IPS-11a (cell line): ENCODE results near the gene PEX5L.
"Not testable (repeated sequence)": the region's sequence is repeated elsewhere in the genome, so short reads cannot be mapped to it uniquely, and the experiment has no call there.

Experiments used
- H3K4me3 ChIP-seq: one replicate; pipeline ENCODE4 v1.5.1; 2013; ENCODE audit warnings: low read depth, low read length, control low read depth

PEX5L gene

DNA sequence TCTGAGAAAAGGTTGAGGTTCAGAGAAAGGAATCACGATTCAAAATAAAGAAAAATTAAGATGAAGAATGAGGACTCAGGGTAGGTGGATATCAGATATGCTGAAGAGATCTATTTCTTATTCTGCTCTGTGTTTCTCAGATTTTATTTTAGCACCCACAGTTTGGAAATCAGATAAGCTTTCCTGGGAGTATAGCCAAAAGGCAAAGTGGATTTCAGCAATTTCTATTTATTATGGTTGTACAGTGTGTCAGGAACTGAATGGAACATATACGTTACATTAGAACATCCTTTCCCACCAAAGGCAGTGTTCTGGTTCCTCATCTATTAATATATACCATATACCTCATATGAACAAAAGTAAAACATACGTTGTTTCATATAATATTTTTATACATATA, 18.9 kb downstream of the PEX5L start:
- H3K4me3 ChIP-seq: no peak overlapping the region

DNA sequence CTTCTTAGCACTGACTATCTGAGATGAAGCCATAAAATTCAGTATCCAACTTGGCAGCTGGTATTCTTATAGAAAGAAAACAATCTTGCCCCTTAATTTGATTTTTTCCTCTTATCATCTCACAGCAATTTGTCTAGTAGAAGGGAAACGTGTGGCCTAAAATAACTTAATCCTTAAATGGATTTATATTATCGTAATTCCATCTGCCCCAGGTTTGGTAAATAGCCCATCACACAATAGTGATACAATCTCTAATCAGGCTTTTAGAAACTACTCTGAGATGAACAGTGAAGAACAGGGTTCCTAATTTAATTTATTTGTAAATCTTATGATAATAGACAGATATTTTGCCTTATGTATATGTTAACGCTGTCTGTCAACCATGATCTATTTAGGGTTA, 24.8 kb downstream of the PEX5L start:
- H3K4me3 ChIP-seq: no peak overlapping the region

DNA sequence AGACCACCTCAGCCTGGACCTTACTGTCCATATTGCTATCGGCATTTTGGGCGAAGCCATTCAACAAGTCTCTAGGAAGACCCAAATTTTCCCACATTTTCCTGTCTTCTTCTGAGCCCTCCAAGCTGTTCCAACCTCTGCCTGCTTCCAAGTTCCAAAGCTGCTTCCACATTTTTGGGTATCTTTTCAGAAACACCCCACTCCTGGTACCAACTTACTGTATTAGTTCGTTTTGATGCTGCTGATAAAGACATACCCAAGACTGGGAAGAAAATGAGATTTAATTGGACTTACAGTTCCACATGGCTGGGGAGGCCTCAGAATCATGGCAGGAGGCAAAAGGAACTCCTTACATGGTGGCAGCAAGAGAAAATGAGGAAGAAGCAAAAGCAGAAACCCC, 28.4 kb downstream of the PEX5L start:
- H3K4me3 ChIP-seq: not testable (repeated sequence)

DNA sequence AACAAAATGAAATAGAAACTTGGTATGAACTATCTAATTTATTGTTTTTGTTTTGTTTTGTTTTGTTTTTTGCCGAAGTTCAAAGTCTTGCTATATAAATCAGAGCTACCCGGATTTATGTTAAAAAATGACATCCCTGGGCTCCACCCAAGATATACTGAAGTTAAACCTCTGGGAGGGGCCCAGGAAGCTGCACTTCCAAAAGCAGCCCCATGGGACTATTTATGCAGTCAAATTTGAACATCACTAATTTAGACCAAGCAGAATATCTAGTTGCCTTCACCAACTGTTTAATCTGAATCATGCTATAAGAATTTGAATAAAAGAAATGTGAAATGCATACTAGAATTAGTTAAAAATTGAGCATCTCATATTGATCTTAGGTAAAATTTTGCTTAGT, 32.2 kb downstream of the PEX5L start:
- no peak overlapping the region for H3K4me3 ChIP-seq

DNA sequence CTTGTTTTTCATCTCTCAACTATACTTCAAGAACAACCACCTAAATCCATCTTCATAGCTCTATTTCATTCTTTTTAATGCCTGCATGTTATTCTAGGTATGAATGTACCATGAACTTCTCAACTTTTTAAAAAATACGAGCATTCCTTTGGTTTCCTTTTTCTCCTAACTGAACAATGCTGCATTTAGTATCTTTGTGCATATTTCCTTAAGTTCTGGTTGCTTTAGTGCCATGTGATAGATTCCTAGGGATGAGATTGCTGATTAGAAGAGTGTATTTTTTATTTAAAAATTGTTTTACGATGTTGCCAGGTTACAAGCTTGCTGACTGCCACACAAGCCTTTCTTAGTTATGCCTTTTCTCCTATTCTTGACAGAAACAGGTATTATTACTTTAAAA, 34.7 kb downstream of the PEX5L start:
- no peak overlapping the region for H3K4me3 ChIP-seq

DNA sequence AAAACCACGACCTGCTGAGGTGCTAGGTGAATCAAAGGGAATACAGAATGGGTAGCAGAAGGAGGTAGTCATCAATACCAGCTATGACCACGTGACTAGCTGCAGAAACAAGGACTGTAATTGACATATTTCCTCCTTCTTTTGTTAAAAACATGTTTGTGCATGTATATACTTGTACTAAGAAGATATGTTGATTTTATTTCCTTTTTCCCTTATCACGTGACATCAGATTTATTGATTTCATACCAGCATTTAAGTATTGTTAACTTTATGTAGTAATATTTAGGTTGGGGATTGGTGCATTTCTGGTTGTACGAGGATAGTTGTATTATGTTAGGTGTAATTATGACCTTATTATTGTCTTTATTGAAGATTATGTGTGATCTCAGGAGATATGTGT, 36.2 kb downstream of the PEX5L start:
- no peak overlapping the region for H3K4me3 ChIP-seq

DNA sequence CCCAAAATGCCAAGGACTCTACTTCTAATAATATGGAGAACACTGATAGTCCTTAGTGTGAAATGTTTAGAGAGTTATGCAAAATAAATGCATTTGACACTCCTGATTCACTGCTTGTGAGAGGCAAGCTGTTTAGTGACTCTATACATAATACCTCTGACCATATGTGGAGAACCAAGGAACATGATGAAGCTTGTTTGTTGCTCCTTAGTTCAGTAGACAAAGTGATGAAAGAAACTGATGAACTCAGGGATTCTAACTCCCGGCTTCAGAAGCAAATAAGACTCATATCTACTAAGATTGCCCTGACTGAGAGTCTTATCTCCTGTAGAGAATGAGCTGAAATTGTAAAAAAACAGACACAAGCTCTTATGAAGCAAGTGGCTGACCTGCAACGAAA, 41.3 kb downstream of the PEX5L start:
- H3K4me3 ChIP-seq: no peak overlapping the region

DNA sequence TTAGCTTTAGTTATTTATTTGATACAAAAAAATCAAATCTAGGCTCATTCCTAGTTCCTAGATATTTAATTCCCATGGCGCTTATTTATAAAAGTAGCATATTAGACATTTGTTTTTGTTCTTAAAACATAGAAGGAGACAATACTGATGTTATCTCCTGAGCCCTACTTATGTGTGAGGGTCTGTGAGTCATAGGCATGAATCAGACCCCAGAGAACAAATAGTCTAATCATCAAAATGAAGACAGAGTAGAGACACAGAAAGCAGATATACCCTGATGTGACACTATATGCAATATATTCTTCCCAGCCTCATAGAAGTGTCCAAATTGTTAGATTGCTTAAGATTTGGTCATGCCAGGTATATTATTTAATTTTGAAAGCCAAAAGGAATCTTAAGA, 44.9 kb downstream of the PEX5L start:
- H3K4me3 ChIP-seq: no peak overlapping the region

DNA sequence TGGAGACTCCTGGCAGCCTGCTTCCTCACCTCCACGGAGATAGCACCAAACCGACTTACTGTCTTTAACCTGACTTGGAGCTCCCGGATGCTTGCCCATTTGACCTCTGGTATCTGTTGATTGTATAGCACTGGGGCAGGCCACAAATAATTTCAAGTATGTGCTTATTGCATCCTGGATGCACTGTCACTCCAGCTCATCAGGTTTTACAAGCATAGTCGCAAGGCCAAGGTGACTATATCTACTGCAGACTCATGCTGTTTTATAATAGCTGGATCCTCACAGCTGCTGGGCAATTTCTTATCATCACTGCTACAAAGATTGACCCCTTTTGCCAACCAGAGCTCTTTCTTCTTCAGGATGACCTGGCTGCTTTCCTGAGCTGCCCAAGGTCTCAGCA, 45.6 kb downstream of the PEX5L start:
- H3K4me3 ChIP-seq: no peak overlapping the region

DNA sequence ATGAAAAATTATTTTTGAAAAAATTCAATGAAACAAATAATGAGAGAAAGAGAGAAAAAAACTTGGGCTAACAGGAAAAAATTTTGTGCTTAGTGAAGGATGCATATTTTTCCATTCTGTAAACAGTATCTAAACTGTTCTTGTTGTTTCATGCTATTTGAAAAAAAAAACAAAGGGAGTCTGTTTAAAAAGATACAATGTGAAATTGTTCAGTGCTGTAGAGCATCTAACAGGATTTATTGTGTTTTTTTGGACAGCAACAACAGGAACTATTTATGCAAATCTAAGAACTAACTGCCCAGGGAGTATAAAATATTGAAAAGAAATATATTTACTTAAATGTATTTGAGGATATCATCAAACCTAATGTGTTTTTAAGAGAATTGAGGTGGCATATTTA, 55.1 kb downstream of the PEX5L start:
- H3K4me3 ChIP-seq: no peak overlapping the region

DNA sequence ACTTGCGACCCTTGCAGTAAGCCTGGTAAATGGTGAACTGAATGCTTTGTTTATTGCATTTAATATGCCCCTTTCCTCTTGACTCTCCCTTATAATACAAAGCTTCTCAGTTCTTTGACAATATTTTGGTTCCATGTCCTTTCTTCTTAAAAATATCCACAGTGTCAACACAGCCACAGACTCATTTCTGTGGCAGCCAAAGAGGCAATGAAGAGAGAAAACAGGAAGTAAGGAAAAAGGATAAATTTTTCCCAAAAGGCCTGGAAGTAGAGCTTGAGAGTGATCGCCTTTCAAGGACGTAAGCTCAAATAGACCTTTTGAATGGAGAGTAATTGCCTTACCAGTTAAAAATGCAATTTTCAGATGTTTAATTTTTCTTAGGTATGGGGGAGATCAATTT, 59.4 kb downstream of the PEX5L start:
- H3K4me3 ChIP-seq: no peak overlapping the region

DNA sequence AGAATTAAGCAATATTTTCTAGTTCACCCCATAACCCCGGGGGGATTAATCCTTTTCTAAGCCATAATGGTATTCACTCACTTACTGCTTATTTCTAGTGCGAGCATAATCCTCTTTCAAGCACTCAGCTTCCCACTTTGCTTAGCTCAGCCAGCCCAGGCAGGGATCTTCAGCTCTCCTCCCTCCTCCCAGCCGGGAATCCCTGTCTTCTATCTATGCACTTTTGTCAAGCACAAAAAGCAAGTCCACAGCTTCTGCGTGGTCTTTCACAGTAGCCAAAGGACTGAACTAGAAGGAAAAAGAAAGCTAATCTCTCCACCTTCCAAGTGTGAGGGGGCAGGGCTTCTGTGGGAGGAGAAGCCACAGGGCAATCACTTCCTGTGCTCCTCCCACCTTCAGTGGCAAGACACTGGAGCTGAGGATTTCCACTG, 62.8 kb downstream of the PEX5L start:
- no peak overlapping the region for H3K4me3 ChIP-seq

DNA sequence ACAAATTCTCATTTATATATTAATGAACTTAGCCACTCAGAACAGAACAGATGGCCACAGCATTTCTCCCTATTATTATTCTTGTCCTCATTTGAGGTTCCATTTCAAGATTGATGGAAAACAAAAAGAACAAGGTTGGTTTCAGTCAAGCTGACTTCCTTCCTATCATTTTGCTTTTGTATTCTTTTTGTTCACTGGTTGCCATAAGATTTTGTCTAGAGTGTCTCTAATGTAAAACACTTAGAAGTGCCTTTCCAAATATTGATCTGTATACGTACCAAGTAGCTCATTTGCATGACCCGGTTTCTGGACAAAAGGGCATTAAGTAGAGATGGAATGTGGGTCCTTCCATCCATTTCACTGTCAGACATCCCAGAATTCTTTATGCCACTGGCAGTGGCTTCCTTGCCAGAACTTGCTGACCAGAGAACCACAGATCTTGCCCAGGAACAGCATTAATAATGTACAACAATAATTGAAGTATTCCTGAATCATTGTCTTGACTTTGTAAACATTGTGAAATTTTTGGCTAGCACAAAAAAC, 63.8 kb downstream of the PEX5L start:
- no peak overlapping the region for H3K4me3 ChIP-seq

DNA sequence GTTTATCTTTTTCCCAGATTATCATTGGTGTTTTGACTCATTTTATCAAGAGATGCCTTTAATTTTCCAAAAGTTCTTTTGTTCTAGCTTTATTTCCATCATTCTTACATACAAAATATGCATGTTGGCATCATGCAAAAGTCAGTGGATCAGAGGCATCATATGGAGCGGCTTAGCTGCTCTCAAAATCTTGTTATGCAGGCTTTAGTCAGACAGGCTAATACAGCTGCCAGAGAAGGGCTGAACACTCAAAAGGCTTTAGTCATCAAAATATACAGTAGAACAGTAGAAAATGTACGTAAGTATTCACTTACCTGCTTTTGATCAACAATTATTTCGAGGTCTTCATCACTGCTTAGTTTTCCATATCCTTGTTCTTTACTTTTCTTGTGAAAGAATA, 65.5 kb downstream of the PEX5L start:
- no peak overlapping the region for H3K4me3 ChIP-seq

DNA sequence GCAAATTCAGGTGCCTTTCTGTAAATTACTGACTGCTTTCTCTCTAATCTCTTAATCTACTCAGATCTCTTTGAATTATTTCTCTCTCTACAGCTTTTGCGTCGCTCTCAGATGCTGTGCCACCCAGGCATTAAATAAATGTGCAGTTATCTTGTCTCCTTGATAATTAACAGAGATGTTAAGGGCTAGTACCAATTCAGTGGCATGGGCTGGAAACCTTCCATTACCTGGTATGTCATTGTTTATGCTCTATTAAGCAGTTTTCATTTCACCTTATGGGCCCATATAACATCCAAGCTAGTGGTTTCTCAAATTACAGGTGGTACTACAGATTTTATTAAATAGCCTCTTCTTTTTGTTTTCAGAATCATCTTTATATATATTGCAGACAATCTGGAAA, 66.0 kb downstream of the PEX5L start:
- no peak overlapping the region for H3K4me3 ChIP-seq

DNA sequence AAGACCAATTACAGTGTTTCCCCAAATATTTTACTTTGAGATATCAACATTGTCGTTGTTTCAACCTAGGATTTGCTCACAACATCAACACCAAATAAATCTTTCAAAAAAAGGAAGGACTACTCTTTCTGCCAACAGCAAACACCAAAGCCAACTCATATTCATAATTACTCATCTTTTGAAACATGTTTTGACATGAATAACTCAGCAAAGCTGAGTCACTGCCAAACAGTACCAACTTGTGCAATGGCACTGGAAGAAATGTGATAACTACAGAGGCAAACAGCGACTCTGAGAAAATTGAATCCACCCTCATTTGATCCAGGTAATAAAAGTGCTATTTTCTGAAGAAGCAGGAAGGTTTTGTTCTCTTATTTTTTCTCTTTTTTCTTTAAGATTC, 67.2 kb downstream of the PEX5L start:
- no peak overlapping the region for H3K4me3 ChIP-seq

DNA sequence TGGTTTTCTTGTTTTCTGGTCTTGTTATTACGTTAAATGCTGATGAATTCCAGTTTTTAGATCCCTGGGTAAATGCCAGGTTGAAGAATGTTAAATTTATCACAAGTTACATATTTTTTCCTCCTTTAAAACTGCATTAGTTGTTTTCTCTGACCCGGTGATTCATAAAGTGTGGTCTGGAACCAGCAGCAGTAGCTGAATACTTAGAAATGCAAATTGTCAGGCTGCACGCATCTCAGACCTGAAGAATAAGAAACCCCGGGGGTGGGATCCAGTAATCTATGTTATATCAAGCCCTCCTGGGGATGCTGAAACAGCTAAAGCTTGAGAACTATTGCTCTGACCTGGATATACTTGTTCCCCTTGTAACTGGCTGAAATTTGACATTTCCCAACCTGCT, 69.1 kb downstream of the PEX5L start:
- no peak overlapping the region for H3K4me3 ChIP-seq

DNA sequence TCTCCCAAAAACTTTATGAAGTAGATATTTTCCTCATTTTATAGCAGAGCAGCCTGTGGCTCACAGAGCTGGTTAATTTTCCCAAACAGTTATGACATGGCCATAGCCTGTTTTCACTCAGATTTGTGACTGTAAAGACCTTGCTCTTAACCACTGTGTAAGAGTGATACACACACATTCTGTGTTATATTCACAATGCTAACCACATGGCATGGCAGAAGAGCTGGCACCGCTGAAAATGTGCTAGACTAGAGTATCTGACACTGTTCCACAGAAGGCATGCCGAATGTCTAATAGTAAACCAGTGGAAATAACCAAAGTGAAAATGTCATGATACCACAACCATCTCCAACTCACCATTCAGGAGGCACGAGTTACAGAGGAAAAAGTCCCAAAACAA, 71.8 kb downstream of the PEX5L start:
- H3K4me3 ChIP-seq: no peak overlapping the region

DNA sequence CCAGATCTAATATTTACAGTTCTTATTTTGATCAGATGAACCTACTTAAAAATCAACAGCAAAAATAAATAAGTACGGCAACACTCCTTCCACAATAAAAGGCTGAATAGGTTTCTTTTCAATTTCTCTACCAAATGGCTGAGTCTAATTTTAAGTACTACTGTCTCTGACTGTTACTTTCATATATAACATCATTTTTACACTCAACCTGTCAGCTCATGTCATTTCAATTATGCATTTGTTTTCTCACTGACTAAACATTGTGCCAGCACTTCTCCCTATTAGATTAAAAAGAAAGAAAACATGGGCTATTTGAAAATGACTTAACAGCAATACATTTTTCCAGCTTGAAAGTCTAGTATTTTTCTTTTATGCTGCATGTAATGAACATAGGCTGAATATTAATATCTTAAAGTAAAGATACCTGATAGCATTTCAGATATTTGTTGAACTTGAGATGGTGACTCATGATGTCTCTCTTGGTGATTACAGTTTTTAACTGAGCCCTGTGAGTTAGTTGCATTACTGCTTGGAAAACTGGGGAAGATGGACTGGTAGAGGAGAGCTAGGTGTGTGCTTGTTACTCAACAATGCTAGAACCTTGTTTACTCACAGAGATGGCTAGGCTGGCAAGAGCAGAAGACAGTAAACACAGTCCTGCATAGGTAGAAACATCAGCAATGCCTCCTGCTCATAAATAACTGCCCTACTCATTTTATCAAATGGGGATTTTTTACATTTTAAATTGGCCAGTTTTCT, 73.9 kb downstream of the PEX5L start:
- H3K4me3 ChIP-seq: no peak overlapping the region

DNA sequence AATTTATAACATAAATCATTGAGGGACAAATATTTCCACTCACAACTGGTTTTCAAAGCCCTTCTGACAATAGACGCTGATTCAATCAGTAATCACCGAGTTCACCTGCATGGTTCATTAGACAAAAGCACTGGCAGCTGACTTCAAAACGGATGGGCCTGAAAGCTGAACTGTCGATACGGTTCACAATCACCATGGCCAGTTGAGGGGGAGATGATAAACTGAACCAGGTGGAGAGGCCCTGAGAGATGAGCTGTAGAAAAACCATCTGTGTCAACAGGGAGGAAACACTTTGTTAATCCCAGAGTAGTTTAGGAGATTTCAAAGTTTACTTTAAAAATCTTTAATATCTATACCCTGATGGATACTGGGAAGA, 75.0 kb downstream of the PEX5L start:
- no peak overlapping the region for H3K4me3 ChIP-seq

DNA sequence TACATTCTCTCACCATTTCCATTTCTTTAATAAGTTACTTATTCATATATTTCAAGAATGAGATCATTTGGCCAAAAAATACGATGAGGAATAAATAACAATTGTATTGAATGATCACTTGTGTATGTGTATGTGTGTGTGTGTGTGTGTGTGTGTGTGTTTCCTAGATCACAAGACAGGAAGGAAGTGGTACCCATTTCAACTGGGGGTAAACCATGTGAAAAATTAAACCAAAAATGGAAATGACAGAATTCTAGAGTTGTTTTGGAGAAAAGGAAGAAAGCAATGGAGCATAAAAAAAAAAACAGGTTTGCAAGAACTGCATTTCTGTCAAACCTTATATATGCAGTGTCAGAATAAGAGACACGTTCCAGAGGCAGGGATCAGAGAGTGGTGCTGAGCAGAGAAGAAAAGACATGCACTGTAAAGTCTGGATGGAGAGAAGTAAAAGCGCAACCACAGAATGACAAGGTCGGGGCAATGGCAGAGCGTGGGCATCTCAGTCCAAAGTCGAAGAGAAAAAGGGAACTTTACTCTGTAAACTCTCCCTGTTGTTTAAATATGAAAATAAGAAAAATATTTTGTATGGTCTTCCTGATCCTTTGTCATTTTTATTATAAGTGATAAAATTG, 75.5 kb downstream of the PEX5L start:
- no peak overlapping the region for H3K4me3 ChIP-seq

DNA sequence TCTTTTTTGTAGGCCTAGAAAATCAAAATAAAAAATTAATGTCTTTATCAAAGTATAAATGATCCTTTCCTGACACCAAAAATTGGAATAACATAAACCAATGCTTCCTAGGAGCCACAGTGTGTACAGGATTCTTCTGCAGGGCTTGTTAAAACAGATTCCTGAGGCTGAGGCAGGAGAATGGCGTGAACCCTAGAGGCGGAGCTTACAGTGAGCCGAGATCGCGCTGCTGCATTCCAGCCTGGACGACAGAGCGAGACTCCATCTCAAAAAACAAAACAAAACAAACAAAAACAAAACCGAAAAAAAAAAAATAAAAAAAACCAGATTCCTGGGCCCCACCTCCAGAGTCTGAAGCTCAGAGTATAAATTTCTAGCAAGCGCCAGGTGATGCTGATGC, 78.0 kb downstream of the PEX5L start:
- H3K4me3 ChIP-seq: no peak overlapping the region

DNA sequence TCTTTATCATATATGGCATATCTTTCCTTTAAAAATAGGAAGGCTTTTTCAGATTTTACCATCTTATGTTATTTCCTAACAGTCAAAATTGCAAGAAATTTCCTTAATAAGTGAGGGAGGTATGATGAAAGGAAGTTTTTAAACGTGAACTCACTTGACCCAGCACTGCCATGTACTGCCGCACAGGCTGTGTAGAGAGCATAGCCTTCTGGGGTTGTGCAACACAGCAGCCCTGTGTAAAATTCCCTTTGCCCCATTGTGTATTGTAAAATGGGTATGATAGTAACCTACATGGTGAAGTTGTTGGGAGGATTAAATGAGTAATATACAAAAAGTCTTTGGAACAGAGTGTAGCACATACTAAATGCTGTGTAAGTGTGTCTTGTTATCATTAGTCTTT, 78.6 kb downstream of the PEX5L start:
- H3K4me3 ChIP-seq: no peak overlapping the region
